GM15510 (cell line): Measurements from ENCODE around the gene MUL1.

Experiments used
- POLR2A ChIP-seq: IDR thresholded peaks from 3 replicates; pipeline ENCODE4 v1.6.1; 2011; ENCODE audit warnings: borderline replicate concordance; ENCODE audit not compliant: insufficient read length; ENCODE audit errors: extremely low read depth

MUL1 gene

GRCh38 chr1:20480951-20481617 is 26.9 kb downstream of the MUL1 start:
- no peak for TF ChIP-seq POLR2A

GRCh38 chr1:20480243-20480944 is 27.6 kb downstream of the MUL1 start:
- TF ChIP-seq POLR2A = no peak

- TF ChIP-seq POLR2A = no peak
Observed at GRCh38 chr1:20479840-20480239, 28.1 kb downstream of the MUL1 start.

GRCh38 chr1:20478057-20478635 is 29.8 kb downstream of the MUL1 start:
- no peak for TF ChIP-seq POLR2A

- TF ChIP-seq POLR2A = no peak
Observed at GRCh38 chr1:20477348-20478056, 30.4 kb downstream of the MUL1 start.

- no peak for TF ChIP-seq POLR2A
Observed at GRCh38 chr1:20476265-20477038, 31.5 kb downstream of the MUL1 start.

GRCh38 chr1:20474996-20475395 is 33.0 kb downstream of the MUL1 start:
- TF ChIP-seq POLR2A = no peak

GRCh38 chr1:20474333-20474975 is 33.5 kb downstream of the MUL1 start:
- TF ChIP-seq POLR2A = no peak

- no peak for TF ChIP-seq POLR2A
Observed at GRCh38 chr1:20473894-20474293, 34.1 kb downstream of the MUL1 start.

- TF ChIP-seq POLR2A = no peak
Observed at GRCh38 chr1:20472860-20473711, 34.9 kb downstream of the MUL1 start.

GRCh38 chr1:20472121-20472520 is 35.8 kb downstream of the MUL1 start:
- no peak for TF ChIP-seq POLR2A

GRCh38 chr1:20470194-20470593 is 37.8 kb downstream of the MUL1 start:
- no peak for TF ChIP-seq POLR2A

GRCh38 chr1:20469406-20470076 is 38.4 kb downstream of the MUL1 start:
- no peak for TF ChIP-seq POLR2A
